Measurements from ENCODE around the gene ZNF556. TPM values are rescaled to one million over a fixed set of nuclear protein-coding genes. Genes with fewer than 3 reads are reported as not detected.

The ZNF556 gene
- total RNA-seq, 4 donors from 2014 or later: 0.27 to 0.47 (median 0.27) TPM; not detected in 1

DNA sequence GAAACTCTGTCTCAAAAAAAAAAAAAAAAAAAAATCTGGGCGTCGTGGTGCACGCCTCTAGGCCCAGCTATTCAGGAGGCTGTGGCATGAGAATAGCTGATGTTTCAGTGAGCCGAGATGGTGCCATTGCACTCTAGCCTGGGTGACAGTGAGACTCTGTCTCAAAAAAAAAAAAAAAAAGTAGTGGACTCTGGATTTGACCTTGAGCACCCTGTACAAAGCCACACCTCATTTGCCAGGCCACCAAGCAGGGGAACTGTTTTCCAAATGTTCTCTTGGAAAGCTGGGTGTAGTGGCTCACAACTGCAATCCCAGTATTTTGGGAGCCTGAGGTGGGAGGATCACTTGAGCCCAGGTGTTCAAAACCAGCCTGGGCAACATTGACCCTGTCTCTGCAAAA, 29.7 kb upstream of the ZNF556 start:
- peaks cover 0 to 59% of the 10 kb centered on the region in 2 donors for H3K36me3 ChIP-seq
- H3K4me3 ChIP-seq: no peak overlapping the region
- H3K27me3 ChIP-seq: no peaks in the 10 kb centered on the region
- H3K27ac ChIP-seq: no peak overlapping the region
- no peak for ATAC-seq
- H3K4me1 ChIP-seq: peaks cover 0 to 14% (median 5%) of the 10 kb centered on the region in 3 donors
- TF ChIP-seq EP300 (IDR thresholded peaks at IDR 0.05) (no peak), POLR2AphosphoS5 (IDR thresholded peaks at IDR 0.05) (no peak), POLR2A (IDR thresholded peaks at IDR 0.05) (no peak)
- TF ChIP-seq, protein P1, sequence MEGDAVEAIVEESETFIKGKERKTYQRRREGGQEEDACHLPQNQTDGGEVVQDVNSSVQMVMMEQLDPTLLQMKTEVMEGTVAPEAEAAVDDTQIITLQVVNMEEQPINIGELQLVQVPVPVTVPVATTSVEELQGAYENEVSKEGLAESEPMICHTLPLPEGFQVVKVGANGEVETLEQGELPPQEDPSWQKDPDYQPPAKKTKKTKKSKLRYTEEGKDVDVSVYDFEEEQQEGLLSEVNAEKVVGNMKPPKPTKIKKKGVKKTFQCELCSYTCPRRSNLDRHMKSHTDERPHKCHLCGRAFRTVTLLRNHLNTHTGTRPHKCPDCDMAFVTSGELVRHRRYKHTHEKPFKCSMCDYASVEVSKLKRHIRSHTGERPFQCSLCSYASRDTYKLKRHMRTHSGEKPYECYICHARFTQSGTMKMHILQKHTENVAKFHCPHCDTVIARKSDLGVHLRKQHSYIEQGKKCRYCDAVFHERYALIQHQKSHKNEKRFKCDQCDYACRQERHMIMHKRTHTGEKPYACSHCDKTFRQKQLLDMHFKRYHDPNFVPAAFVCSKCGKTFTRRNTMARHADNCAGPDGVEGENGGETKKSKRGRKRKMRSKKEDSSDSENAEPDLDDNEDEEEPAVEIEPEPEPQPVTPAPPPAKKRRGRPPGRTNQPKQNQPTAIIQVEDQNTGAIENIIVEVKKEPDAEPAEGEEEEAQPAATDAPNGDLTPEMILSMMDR (IDR thresholded peaks at IDR 0.05): no peak
- H3K9me3 ChIP-seq: peaks cover 0 to 60% (median 0%) of the 10 kb centered on the region in 3 donors
- WGBS, 2 donors (ENCODE audit: low coverage in 1 of 2): 80% methylated on average over 1 to 4 of the region's 4 CpGs

DNA sequence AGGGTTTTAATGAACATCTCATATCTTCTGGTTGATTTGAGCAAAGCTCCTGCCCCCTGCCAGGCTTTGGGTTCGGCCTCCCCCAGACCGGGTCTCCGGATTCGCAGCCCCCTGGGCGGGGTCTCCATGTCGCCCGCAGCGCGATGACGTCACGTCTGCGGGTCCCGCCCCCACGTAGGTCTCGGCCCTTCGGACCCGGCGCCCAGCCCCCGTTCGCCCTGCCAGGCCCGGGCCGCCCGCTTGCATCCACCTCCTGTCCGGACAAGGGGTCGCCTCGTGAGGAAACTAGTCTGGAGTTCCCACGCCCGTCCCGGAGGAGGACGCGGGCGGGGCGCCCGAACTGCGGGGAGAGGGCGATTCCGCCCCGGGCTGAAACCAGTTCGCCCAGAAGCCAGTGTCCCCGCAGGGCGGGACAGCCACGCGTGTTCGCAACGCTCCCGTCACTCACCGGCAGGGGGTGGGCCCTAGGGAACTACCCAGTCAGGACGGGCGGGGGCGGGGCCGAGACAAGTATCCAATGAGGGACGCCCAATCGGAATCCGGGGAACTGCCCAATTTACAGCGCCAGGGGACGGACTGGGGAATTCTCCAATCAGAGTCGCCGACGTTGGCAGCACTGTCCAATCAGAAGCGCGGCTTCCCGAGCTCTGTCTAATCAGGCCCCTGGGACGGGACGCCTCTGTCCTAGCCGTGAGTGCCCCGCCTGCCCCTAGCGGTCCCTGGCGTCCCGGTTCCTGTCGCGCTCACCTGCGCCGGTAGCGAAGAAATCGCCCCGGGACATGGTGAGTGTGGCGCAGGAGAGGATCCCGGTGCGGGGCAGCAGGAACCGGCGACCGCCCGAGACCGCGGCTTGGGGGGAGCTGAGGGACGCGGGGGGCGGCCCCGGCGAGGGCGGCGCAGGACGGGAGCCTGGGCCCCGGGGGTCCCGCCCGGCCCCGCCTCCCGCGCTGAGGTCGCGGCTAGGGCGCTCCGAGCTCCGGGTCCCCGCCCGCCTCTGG, 26.0 kb upstream of the ZNF556 start, which contains the start of gene ZNF555:
Gene ZNF555, plus strand, starts transcription at position 682 of the 998 bp plus-strand sequence. Its CDS starts 98 bp downstream, at position 780.
- H3K4me3 ChIP-seq: peak within 1 kb of the TSS; percentile 62 to 99
- peaks cover 0 to 30% (median 0%) of the 10 kb centered on the region in 3 donors for H3K9me3 ChIP-seq
- H3K36me3 ChIP-seq: peaks cover 0 to 36% of the 10 kb centered on the region in 2 donors
- no CpG with 5 or more reads among the region's 106 CpGs for WGBS, 2 donors (ENCODE audit: low coverage in 1 of 2)
- H3K27ac ChIP-seq: peak within 1 kb of the TSS; percentile 72 to 94 (median 92)
- peak; percentile 99 for ATAC-seq
- TF ChIP-seq, protein P1 (IDR thresholded peaks at IDR 0.05): peak in 3 of 4 experiments; percentile 62 to 74 (median 67)
- peak; percentile 30 to 45 for TF ChIP-seq POLR2A (IDR thresholded peaks at IDR 0.05)
- TF ChIP-seq POLR2AphosphoS5 (IDR thresholded peaks at IDR 0.05): peak; percentile 66
- TF ChIP-seq EP300 (IDR thresholded peaks at IDR 0.05): no peak
- no peaks in the 10 kb centered on the region for H3K27me3 ChIP-seq
- H3K4me1 ChIP-seq: peaks cover 0 to 27% (median 9%) of the 10 kb centered on the region in 3 donors

DNA sequence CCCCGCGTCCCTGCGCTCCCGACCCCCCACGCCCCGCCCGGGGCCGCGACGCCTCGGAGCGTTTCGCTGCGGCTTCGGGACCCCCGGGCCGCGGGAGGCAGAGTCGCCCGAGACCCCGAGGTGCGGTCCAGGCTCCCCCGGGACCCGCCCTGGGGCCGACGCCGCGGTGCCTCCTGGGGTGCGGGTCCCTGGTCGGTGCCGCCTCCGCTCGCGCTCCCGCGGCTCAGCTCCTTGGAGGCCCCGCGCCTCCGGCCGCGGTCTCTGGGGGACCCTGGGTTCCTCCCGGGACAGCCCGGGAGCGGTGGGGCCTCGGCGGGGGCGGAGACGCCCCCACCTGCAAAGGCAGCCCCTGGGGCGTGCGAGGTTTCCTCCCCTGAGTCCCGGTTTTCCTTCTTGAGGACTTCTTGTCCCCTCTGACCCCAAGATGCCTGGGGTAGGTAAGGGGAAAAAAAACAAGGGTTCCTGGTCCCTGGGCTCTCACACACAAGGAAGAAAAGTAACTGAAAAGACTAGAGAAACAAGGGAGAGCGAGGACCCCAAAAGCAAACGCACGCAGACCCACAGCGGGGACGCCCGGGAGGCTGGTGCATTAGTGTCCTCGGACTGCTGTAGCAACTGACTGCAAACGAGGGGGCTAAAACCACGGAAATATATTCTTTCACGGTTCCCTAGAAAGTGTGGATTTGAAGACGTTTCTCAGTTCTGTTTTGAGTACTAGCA, 25.1 kb upstream of the ZNF556 start:
- Histone ChIP-seq H3K36me3 (peaks cover 0 to 33% of the 10 kb centered on the region in 2 donors), H3K27ac (peak overlapping the region in 3 of 4 donors; percentile 91 to 94 (median 92)), H3K27me3 (no peaks in the 10 kb centered on the region), H3K9me3 (peaks cover 0 to 28% (median 0%) of the 10 kb centered on the region in 3 donors), H3K4me3 (peak overlapping the region; percentile 62 to 99), H3K4me1 (peaks cover 0 to 27% (median 9%) of the 10 kb centered on the region in 3 donors)
- WGBS, 2 donors (ENCODE audit: low coverage in 1 of 2): 13% methylated on average over 3 to 11 of the region's 62 CpGs
- no peak for ATAC-seq
- no peak for TF ChIP-seq POLR2AphosphoS5 (IDR thresholded peaks at IDR 0.05)
- TF ChIP-seq POLR2A (IDR thresholded peaks at IDR 0.05): no peak
- TF ChIP-seq, protein P1 (IDR thresholded peaks at IDR 0.05): no peak
- no peak for TF ChIP-seq EP300 (IDR thresholded peaks at IDR 0.05)

DNA sequence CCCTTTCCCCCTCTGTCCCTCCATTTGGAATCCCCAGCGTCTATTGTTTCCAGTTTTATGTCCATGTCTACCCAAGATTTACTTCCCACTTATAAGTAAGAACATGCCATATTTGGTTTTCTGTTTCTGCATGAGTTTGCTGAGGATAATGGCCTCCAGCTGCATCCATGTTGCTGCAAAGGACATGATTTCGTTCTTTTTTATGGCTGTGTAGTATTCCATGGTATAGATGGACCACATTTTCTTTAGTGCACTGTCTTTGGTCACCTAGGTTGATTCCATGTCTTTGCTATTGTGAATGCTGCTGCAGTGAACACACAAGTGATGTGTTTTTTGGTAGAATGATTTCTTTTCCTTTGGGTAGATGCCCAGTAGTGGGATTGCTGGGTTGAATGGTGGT, 22.0 kb upstream of the ZNF556 start:
- peaks cover 0 to 27% (median 9%) of the 10 kb centered on the region in 3 donors for H3K4me1 ChIP-seq
- peaks cover 0 to 40% of the 10 kb centered on the region in 2 donors for H3K36me3 ChIP-seq
- 86 to 94% methylated on average over 2 of the region's 2 CpGs for WGBS, 2 donors (ENCODE audit: low coverage in 1 of 2)
- ATAC-seq: no peak
- TF ChIP-seq EP300 (IDR thresholded peaks at IDR 0.05): no peak
- no peak for TF ChIP-seq POLR2A (IDR thresholded peaks at IDR 0.05)
- no peak for TF ChIP-seq POLR2AphosphoS5 (IDR thresholded peaks at IDR 0.05)
- TF ChIP-seq, protein P1 (IDR thresholded peaks at IDR 0.05): no peak
- no peak overlapping the region for H3K27ac ChIP-seq
- H3K4me3 ChIP-seq: no peak overlapping the region
- peaks cover 0 to 40% (median 0%) of the 10 kb centered on the region in 3 donors for H3K9me3 ChIP-seq
- H3K27me3 ChIP-seq: no peaks in the 10 kb centered on the region
